ENCODE measurements around the gene SOCS4.

GRCh38 chr14:55025948-55026347 lies 1.1 kb upstream of the SOCS4 start:
- TF ChIP-seq, protein P1, sequence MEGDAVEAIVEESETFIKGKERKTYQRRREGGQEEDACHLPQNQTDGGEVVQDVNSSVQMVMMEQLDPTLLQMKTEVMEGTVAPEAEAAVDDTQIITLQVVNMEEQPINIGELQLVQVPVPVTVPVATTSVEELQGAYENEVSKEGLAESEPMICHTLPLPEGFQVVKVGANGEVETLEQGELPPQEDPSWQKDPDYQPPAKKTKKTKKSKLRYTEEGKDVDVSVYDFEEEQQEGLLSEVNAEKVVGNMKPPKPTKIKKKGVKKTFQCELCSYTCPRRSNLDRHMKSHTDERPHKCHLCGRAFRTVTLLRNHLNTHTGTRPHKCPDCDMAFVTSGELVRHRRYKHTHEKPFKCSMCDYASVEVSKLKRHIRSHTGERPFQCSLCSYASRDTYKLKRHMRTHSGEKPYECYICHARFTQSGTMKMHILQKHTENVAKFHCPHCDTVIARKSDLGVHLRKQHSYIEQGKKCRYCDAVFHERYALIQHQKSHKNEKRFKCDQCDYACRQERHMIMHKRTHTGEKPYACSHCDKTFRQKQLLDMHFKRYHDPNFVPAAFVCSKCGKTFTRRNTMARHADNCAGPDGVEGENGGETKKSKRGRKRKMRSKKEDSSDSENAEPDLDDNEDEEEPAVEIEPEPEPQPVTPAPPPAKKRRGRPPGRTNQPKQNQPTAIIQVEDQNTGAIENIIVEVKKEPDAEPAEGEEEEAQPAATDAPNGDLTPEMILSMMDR (IDR thresholded peaks at IDR 0.05): no peak
- no peak for TF ChIP-seq POLR2A (IDR thresholded peaks at IDR 0.05)

All from adrenal gland (tissue), 5 donors.